T-helper 22 cell (primary cell): ENCODE results near the gene HMCN1.
"Not testable (repeated sequence)": the region's sequence is repeated elsewhere in the genome, so short reads cannot be mapped to it uniquely, and the experiment has no call there.

Source experiments
- DNase-seq: peaks from one replicate; pipeline ENCODE4 v3.0.0-alpha.2; 2020; ENCODE audit warnings: low read depth

HMCN1 gene

DNA sequence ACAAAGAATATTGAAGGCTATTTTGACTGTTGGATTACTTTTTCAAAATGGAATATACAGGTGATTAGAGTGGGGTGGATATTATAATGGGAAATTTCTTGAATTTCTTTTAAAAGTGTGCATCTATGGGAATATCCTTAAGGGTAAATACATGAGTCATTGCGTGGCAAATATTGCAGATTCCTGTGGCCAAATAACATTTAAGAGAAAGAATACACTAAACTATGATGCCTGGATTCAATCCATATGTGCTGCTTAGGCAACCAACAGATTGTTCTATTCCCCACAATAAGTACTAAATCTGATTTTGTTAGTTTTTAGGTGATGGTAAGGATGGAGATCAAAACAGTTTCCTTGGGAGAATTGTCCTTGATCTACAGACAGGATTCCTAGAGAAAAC lies 119.5 kb downstream of the HMCN1 start:
- DNase-seq: no peak

DNA sequence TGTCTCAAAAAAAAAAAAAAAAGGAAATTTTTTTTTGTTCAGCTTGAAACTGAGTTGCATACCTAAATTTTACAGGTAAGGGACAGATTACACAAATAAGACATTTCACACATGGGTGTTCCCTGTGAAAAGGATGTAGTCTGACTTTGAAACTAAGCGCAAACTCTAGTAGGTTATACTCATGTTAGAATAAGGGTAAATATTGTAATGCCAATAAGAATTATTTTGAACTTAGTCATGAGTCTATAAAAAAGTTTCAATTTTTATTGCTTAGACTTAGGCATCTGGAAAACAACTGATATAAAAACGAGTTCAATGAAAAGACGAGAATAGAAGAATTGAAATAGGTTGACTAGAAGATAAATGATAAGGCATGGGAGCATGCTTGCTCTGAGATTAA lies 122.3 kb downstream of the HMCN1 start:
- no peak for DNase-seq

DNA sequence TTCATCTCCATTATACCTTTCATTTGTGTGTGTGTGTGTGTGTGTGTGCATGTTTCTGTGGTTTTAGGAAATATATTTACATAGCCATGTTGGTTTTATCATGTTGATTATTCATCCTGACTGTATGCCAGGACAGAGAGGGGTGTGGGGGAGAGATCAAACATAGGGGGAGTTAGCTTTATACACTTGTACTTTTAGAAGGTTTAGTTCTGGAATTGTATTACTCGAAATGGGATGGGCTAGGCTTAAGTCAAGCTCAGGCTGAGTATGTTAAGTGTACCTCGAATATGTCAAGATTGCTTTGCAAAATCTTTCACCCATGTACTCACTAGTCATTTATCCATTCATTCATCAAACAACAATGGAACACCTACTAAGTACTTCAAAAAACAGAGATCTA lies 123.3 kb downstream of the HMCN1 start:
- DNase-seq: no peak

DNA sequence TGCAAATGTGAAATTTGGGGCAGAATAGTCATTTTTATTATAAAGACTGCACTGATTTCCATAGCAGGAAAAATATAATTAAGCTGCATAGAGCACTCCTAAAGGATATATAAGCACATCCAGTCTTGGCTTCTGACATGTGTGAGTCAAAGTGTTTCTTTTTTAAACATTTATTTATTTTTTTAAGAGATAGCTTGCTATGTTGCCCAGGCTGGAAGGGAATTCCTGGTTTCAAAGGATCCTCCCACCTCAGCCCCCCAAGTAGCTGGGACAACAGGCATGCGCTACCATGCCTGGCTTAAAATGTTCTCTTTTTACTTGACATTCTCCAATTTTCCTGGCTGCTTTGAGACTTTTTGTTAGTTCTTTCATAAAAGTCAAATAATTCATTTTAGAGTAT lies 126.1 kb downstream of the HMCN1 start:
- no peak for DNase-seq

DNA sequence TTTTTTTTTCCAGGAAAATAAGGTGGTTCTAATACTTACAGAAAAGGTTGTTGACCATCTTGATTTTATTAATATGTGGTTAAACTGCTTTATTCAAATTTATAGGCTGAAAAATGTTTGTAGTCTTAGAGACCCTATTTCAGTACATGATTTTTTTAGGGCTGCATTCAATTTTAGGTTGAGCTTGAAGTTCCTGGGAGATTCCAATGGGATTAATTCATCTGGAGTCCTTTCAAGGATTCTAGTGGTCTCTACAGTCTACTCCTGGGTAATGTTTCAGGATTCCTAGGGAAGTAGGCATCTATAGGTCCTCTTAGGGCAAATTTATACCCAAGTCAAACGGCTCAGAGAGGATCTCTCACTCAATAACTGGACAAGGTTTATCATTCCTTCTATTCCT lies 126.7 kb downstream of the HMCN1 start:
- DNase-seq: no peak

DNA sequence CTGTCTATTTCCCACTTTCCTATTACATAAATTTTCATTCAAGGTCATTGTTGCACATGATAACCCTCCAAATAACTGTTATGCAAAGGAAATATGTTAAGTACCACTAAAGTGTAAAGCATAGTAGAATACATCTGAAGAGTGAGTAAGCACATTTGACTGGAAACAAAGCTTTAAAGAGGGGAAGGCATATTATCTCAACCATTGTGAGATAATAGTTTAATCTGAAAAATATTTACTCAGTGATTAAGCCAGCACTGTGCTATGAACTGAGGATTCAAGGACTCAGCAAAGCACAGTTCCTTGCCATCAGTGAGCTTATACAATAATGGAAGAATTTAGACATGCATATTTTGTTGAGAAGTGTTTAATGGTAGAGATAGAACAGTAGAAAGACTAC lies 127.4 kb downstream of the HMCN1 start:
- no peak for DNase-seq

DNA sequence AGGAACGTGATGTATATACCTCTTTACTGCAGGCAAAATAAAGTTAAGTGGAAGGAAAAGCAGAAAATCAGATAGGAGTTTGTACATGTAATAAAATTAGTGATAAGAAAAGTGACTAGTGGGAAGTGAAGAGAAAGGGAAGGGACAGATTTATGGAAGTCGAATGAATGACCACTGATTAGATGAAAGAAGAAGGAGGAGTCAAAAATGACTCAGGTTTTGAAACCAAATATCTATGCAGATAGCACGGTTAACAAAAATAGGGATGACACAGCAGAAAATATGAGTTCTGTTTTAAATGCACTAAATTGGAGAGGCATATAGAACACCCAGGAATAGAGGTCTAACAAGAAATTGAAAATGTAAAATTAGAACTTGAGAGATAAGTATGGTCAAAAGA lies 128.0 kb downstream of the HMCN1 start:
- no peak for DNase-seq

DNA sequence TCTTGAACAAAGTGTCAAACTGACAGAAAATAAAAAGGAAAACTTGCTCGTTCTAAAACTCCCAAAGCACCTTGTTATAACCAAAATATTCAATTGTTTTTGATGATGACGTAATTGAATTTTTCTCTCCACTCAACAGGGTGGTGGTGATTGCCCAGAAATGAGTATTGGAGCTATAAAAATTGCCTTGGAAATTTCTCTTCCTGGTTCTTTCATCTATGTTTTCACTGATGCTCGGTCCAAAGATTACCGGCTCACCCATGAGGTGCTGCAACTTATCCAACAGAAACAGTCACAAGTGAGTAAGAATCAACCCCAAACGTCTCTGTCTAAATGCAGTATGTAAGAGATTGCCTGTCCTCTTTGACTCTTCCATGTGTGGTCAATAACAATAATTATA lies 130.1 kb downstream of the HMCN1 start:
- no peak for DNase-seq

DNA sequence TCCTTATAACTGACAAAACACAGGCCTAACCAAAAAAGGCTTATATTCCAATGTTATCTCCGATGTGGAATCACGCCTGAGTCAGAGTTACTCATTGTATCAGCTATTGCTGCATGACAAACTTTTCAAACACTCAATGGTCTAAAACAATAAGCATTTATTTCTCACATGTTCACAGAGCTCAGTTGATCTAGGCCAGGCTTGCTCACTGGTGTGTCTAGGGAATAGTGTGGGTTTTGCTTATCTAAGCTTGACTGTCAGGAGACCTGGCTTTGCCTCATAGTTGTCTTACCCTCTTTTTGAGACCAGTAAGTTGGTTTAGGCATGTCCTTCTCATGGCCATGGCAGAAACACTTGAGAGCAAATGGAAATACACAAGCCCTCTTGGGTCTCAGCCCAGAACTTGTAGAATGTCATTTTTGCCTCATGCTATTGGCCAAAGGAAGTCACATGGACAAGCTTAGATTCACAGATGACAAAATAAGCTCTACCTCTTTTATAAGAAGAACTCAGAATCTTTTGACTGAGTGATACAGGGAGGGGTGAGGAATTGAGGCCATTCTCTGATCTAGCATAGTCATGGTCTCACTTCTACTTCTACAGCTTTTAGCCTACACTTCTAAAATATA lies 130.8 kb downstream of the HMCN1 start:
- no peak for DNase-seq

DNA sequence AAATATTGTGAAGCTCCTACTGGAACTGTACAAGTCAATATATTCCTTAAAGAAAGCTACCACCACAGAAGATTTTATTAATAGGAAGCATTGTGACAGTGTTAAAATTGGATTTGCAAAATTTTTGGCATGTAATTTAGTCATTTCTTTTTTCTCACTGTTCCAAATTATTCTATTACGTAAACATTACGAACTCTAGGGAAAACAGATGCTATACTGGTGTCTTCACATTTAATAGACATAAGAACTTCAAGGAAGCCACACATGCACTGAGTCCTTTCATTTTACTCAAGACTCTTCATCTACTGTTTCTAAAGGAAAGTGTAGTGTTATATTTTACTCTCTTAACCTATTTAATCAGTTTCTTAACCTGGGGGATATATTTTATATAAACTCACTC lies 135.4 kb downstream of the HMCN1 start:
- no peak for DNase-seq

DNA sequence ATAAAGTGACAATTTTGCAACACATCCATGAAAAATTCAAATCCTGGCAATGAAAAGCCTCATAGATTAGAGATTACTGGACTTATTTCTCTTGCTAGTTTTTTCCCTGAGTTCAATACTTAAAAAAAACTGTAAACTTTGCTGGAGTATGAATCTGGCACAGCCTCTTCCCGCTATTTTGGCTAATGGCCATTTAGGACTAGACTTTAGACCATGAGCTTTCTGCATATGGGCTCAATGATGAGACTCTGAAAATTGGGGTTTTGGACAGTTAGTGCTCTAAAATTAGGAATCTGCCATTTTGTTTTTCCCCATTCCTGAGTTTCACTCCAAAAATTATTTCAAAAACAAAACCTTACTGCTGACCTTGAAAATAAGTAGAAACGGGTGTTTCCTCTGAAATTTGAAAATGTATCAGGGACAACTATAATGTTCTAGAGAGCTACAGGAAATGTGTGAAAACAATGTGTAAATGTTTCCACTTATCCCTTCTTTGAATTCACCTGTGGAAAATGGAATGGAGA lies 137.5 kb downstream of the HMCN1 start:
- no peak for DNase-seq

DNA sequence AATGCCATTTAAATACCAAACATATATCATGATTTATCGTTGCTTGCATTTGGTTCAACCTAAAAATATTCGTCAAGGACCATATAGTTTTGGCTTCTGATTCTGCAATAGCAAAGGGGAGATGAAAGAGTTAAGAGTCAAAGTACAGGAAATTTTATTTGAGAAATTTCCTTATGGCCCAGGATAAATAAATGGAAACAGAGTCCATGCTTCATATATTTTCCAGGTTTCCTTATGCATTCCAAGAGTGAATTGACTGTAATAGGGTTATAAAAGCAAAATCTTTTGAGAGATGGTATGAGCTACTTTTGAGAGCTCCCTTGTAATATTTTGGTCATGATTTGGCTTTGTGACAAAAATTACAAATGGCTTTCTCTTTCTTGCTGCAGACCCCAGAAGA lies 140.1 kb downstream of the HMCN1 start:
- DNase-seq: no peak

DNA sequence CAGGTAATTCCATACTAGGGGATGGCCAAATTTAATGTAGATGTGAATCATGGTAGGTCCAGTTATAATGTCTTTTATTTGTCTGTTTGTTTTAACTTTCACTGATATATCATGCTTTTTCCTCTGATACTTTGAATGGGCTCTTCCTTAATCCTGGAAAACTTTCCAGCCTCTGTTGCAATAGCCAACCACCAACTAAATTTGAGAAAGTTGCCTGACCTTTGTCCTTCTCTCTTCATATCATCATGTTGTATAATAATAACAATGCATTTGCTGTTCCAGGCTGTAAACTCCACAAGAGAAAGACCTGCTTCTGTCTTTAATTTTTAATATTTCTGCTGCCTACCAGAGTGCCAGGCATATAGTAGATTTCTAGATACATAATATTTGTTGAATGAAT lies 146.1 kb downstream of the HMCN1 start:
- DNase-seq: no peak

DNA sequence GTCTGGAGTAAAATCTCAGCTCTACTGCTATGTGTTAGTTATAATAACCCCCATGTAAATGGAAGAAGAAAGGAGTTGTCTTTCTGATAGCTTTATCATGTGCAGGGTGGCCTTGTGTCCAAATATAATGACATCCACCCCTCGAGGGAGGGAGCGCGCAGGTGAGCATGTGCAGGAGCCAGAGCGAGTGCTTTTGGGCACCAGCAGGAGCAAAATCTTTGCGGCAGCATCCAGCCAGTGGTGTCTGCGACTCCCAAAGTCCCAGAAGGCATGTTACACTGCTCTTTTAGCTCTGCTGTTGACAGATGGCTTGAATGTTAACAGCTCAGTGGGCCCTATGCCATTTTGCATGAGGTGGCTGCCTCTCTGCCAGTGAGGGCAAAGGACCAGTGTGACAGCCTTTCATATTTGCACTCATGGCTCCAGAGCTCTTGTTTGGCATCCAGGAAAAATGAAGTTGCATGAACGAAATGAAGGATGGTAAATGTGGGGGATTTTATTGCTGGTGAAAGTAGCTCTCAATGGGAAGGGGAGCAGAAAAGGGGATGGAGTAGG lies 146.7 kb downstream of the HMCN1 start:
- no peak for DNase-seq

DNA sequence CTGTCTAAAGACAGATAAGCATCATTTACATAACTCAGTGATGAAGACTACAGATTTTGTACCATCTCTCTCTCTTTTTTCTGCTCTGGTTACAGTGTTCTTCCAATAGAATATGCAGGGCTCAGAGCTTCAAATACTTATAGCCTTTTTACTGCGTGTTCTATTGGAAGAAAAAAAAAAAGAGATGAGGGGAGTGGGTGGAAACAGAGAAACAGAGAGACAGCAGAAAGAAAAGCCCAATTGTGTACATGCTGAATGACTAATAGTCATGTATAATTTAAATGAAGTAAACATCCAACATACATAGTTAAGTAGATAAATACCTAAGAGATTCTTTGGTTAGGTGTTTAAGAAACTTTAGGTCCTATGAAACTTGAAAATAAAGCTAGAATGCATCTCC lies 151.9 kb downstream of the HMCN1 start:
- no peak for DNase-seq

DNA sequence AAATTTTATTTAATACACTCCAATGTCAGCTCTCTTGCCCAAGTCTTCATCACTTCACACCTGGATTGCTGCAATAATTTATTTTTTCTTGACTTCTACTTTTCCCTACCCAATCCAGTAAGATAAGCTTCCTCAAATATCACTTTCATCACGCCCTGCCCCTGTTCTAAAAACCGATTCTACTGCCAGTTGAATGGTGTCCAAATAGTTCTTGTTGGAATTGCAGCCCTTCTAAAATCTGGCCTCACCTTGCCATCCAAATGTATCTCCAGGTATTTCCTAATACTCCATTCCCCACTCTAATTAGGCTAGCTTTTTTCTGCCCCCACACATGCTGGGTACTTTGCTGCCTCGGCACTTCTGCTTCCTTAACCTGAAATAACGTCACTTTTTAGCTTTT lies 152.5 kb downstream of the HMCN1 start:
- no peak for DNase-seq

DNA sequence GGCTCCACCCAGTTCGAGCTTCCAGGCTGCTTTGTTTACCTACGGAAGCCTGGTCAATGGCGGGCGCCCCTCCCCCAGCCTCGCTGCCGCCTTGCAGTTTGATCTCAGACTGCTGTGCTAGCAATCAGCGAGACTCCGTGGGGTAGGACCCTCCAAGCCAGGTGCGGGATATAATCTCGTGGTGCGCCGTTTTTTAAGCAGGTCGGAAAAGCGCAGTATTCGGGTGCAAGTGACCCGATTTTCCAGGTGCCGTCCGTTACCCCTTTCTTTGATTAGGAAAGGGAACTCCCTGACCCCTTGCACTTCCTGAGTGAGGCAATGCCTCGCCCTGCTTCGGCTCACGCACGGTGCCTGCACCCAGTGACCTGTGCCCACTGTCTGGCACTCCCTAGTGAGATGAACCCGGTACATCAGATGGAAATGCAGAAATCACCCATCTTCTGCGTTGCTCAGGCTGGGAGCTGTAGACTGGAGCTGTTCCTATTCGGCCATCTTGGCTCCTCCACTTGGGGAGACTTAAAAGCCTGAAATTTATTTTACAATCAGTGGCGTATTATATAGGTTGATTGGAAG lies 158.7 kb downstream of the HMCN1 start:
- DNase-seq: not testable (repeated sequence)

DNA sequence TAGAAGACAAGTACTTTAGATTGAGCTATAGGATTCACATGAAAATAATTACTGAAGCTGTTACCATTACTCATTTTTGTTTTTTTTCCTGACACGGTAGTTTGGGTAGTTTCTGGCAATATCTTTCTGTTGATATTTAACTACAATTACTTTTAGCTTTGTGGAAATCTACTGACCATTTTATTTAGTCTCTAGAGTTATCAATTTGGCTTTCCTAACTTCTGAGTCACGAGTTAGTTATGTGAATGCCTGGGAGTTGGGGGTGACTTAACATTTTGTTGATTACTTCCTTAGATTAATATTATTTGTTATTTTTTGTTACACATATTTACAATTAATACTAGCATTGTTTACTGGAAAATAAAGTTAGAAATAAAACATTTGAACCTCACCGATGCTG lies 160.6 kb downstream of the HMCN1 start:
- DNase-seq: no peak

DNA sequence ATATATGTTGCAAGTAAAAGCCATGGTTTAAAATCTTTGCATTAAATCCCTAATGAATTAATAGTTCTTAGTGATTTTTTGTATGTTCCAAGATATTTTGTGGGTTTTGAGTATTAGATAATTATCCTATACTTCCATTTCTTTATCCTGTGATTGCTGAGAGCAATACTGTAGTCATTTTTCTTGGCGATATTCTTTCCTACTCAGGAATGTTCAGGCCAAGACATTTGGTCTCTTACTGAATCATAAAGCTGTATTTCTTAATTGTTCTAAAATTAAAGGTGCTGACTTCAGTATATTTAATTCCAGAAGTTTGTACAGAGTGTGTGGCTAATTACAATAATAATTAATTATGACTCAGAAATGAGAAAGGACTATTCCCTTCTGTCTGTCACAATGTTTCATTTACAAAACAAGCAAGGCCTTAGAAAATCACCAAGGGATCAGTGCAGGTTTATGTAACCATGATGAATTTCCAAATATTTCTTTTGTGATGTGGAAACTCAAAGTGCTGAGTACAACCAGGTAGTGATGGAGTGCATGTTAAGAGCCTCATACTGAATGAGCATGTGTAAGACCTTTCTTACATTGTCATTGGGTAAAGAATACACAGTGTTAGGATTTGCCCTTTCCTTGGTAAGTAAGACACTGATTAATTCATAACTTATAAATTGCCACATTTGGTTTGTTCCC lies 161.2 kb downstream of the HMCN1 start:
- DNase-seq: no peak

DNA sequence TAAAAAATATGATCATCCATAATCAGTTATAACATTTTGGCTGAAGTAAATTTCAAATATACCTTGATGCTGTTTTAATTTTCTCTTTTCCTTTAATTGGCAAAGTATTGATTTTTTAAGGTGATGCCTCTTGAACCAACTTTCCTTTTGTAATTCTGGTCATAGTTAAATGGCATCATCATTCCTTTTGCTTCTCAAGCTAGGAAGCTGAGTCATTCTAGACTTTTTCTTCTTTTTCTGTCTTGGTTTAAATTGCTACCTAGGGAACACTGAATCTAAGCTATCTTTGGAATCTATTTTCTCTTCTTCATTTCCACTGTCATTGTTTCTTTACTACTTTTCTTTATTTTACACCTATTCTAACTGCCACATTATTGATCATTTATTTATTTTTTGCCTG lies 162.7 kb downstream of the HMCN1 start:
- no peak for DNase-seq

DNA sequence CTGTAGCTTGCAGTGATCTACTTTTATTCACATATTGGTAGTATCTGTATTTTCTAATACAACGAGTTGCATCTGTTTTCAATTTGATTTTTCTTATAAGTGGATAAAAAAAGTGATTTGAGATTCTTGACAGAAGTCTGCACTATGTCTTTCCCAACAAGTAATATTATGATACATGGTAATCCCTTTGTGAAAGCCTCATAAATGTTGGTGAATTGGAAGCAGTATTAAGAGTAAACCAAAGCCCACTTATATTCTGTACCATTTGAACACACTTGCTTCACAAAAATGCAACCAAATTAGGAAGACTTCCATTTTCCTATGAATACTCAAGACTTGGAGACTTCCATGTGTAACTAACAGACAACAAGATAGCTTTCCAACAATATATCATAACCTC lies 172.0 kb downstream of the HMCN1 start:
- no peak for DNase-seq

DNA sequence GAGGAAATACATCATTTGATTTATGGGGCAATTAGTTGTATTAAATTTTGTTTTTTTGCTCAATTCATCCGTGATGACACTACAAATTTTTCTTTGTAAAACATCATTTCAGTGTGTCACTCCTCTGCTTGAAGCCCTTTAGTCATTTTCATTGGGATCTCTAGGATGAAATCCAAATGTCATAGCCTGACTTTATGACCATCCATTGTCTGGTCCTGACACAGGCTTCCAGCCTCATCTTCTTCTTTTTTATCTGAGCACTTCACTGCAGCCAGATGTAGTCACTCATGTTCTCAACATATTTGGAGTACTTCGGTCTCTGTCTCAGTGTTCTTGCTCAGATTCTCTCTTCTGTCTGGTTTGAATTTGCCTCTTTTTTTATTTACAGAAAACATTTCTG lies 173.1 kb downstream of the HMCN1 start:
- no peak for DNase-seq

DNA sequence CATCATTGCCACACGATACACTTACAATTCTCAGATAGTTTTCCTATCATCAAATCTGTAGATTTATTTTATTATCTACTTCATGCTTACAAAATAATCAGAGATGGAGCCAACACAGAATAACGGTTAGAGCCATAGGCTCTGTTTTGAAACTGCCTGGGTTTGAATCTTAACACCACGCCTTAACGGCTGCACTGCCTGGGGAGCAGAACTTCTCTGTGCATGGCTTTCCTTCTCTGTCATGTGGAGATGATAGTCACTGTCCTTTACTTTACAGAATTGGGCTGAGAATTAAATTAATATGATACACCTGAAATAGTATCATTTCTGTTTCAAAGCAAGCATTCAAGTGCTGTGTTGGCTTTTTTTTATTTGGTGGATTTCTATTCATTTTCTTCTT lies 177.8 kb downstream of the HMCN1 start:
- no peak for DNase-seq
